Stomach (tissue), 4 donors: ENCODE results near the gene OSCAR.

Experiments used
- EP300 ChIP-seq: sonication (generic); formaldehyde crosslinking; IDR thresholded peaks from one replicate; pipeline ENCODE4 v1.6.1; 2017; ENCODE audit warnings: antibody characterized with exemption
- POLR2A ChIP-seq, 4 donors: fragments of 450-650 bp; IDR thresholded peaks; one replicate each; pipeline ENCODE4 v1.6.1; 2016; ENCODE audit warnings: antibody characterized with exemption in 4 of 4, control low read depth in 2 of 4, mild to moderate bottlenecking in 1 of 4, moderate library complexity in 1 of 4
- POLR2AphosphoS5 ChIP-seq, 3 donors: sonication (generic); formaldehyde crosslinking; IDR thresholded peaks; one replicate each; pipeline ENCODE4 v1.6.1; 2016; ENCODE audit warnings: antibody characterized with exemption in 3 of 3
- TF ChIP-seq, protein P1 (sequence below), 7 experiments: fragments of 450-650 bp in 4 of 7; fragments of 200-600 bp in 3 of 7; sonication (generic) in 3 of 7; IDR thresholded peaks; one replicate each; pipeline ENCODE4 v1.5.1; 2016 to 2019; ENCODE audit warnings: antibody characterized with exemption in 7 of 7, control low read depth in 2 of 7, mild to moderate bottlenecking in 1 of 7

GRCh38 chr19:54109651-54110050 lies 9.0 kb upstream of the OSCAR start:
- TF ChIP-seq, protein P1, sequence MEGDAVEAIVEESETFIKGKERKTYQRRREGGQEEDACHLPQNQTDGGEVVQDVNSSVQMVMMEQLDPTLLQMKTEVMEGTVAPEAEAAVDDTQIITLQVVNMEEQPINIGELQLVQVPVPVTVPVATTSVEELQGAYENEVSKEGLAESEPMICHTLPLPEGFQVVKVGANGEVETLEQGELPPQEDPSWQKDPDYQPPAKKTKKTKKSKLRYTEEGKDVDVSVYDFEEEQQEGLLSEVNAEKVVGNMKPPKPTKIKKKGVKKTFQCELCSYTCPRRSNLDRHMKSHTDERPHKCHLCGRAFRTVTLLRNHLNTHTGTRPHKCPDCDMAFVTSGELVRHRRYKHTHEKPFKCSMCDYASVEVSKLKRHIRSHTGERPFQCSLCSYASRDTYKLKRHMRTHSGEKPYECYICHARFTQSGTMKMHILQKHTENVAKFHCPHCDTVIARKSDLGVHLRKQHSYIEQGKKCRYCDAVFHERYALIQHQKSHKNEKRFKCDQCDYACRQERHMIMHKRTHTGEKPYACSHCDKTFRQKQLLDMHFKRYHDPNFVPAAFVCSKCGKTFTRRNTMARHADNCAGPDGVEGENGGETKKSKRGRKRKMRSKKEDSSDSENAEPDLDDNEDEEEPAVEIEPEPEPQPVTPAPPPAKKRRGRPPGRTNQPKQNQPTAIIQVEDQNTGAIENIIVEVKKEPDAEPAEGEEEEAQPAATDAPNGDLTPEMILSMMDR (IDR thresholded peaks at IDR 0.05), result no peak
- TF ChIP-seq POLR2AphosphoS5 (IDR thresholded peaks at IDR 0.05), result no peak
- TF ChIP-seq POLR2A (IDR thresholded peaks at IDR 0.05), result no peak
- TF ChIP-seq EP300, result no peak
